Measurements from ENCODE around the gene MRPL23. TPM values are rescaled to one million over a fixed set of nuclear protein-coding genes. Genes with fewer than 3 reads are reported as not detected.
"Not testable (repeated sequence)": the region's sequence is repeated elsewhere in the genome, so short reads cannot be mapped to it uniquely, and the experiment has no call there.

Gene MRPL23
- total RNA-seq, 2 experiments from 2014 or later: 115 to 119 TPM

DNA sequence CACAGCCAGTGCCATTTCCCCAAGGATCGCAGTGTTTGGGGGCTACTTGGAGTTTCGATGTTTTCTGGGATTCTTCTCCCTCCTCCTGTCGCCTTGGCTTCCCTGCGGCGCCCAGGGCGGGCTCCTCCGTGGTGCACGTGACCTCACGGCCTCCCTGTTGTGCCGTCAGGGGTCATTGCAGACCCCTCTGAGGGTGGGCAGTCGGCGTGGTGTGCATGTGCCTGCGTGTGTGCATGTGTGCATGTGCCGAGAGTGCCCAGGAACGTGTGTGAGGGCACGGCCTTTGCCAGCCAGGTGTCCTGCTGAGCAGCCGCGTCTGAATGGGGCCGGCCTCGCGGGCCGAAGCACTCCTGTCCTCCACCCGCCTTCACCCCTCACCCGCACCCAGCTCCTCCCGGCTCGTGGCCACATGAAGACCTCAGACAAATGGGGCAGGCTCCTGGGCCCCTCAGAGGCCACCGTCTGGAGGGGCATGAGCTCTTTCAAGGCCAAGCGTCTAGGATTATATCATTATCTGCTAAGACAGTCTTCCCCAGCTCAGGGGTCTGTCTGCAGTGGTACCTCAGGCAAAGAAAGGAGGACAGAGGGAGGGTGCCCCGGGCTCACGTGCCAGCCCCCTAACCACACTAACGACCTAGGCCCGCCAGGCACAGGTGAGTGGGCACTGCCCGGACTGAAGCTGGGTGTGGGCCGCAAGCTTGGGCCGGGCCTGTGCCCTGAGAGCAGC is 9.4 kb upstream of the MRPL23 start:
- DNase-seq: no peak
- no peak overlapping the region for H3K4me3 Mint-ChIP-seq
- H3K27ac Mint-ChIP-seq: no peak overlapping the region
- no peaks in the 10 kb centered on the region for H3K9me3 Mint-ChIP-seq
- intact Hi-C loops (cut with micrococcal nuclease): no loop called here
- H3K4me1 Mint-ChIP-seq (ENCODE audit: low read depth): peaks cover 4% of the 10 kb centered on the region
- CTCF ChIA-PET: no interaction called here
- no peaks in the 10 kb centered on the region for H3K36me3 Mint-ChIP-seq
- POLR2A ChIA-PET: no interaction called here
- no peaks in the 10 kb centered on the region for H3K27me3 Mint-ChIP-seq

- ChIA-PET CTCF (no interaction called here), POLR2A (no interaction called here)
- Mint-ChIP-seq H3K36me3 (no peaks in the 10 kb centered on the region), H3K27me3 (no peaks in the 10 kb centered on the region), H3K9me3 (no peaks in the 10 kb centered on the region), H3K4me3 (no peak overlapping the region), H3K4me1 (ENCODE audit: low read depth) (peaks cover 4% of the 10 kb centered on the region), H3K27ac (no peak overlapping the region)
- no peak for DNase-seq
- intact Hi-C loops (cut with micrococcal nuclease): loop anchor here (1.0 kb wide), 1 partner anchor 24 kb away; no protein-coding TSS in a partner anchor
Observed at GRCh38 chr11:1938343-1939005, 8.7 kb upstream of the MRPL23 start.

DNA sequence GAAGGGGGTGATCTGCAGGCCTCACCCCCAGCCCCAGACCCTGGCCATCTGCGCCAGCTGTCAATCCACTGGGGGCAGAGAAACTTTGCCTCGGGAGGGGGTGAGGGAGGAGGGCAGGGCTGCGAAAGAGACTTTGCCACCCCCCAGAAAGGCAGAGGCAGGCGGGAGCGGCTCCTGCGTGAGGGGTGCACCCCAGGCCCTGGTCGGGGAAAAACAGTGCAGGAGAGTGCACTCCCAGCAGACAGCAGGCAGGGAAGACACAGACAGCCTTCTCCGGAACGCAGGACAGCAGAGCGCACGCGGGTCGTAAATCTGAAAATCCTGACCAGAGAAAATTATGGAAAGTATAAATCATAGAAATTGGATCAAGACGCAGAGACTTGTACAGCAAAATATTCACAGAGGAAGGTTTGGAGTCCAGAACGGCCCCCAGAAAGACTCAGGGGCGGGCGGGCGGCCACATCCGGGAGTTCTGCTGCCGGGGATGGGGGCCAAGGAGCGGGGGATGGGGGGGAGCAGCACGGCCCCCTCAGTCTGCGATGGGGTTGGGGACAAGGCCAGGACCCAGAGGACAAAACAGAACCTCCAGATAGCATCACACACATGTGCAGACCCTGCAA is 8.0 kb upstream of the MRPL23 start:
- CTCF ChIA-PET: no interaction called here
- DNase-seq: no peak
- no peak overlapping the region for H3K4me3 Mint-ChIP-seq

GRCh38 chr11:1939788-1940187 is 7.3 kb upstream of the MRPL23 start:
- H3K36me3 Mint-ChIP-seq; H3K9me3 Mint-ChIP-seq; POLR2A ChIA-PET; DNase-seq; H3K27ac Mint-ChIP-seq; CTCF ChIA-PET; H3K4me3 Mint-ChIP-seq; H3K4me1 Mint-ChIP-seq (ENCODE audit: low read depth); H3K27me3 Mint-ChIP-seq: not testable (repeated sequence)
- intact Hi-C loops (cut with micrococcal nuclease): loop anchor here (1.0 to 10.0 kb wide), 2 partner anchors 25 to 45 kb away; partner anchors contain the start of gene PRR33

More for the DNA sequence above, 8.0 kb upstream of the MRPL23 start:
- no peaks in the 10 kb centered on the region for H3K36me3 Mint-ChIP-seq
- no peaks in the 10 kb centered on the region for H3K9me3 Mint-ChIP-seq
- intact Hi-C loops (cut with micrococcal nuclease): loop anchor here (1.0 kb wide), 1 partner anchor 25 kb away; no protein-coding TSS in a partner anchor
- POLR2A ChIA-PET: no interaction called here
- H3K27ac Mint-ChIP-seq: no peak overlapping the region
- peaks cover 4% of the 10 kb centered on the region for H3K4me1 Mint-ChIP-seq (ENCODE audit: low read depth)
- H3K27me3 Mint-ChIP-seq: no peaks in the 10 kb centered on the region

GRCh38 chr11:1942558-1943260 is 4.4 kb upstream of the MRPL23 start:
- CTCF ChIA-PET: no interaction called here
- no peak for DNase-seq
- no peaks in the 10 kb centered on the region for H3K27me3 Mint-ChIP-seq

GRCh38 chr11:1943576-1943975 is 3.6 kb upstream of the MRPL23 start:
- H3K9me3 Mint-ChIP-seq: no peaks in the 10 kb centered on the region
- H3K27ac Mint-ChIP-seq: no peak overlapping the region
- no peak overlapping the region for H3K4me3 Mint-ChIP-seq
- no peaks in the 10 kb centered on the region for H3K27me3 Mint-ChIP-seq
- no peak for DNase-seq
- ChIA-PET POLR2A (no interaction called here), CTCF (interaction anchor here (0.6 kb wide), 1 partner anchor 74 kb away, joined by 3 read pairs; no protein-coding TSS in a partner anchor)
- intact Hi-C loops (cut with micrococcal nuclease): loop anchor here (10.0 kb wide), 1 partner anchor 49 kb away; the partner anchor contains the start of gene PRR33
- H3K36me3 Mint-ChIP-seq: no peaks in the 10 kb centered on the region
- H3K4me1 Mint-ChIP-seq (ENCODE audit: low read depth): peaks cover 4% of the 10 kb centered on the region

More at GRCh38 chr11:1942558-1943260, 4.4 kb upstream of the MRPL23 start:
- POLR2A ChIA-PET: no interaction called here
- Mint-ChIP-seq H3K36me3 (no peaks in the 10 kb centered on the region), H3K4me3 (no peak overlapping the region), H3K9me3 (no peaks in the 10 kb centered on the region), H3K4me1 (ENCODE audit: low read depth) (peaks cover 4% of the 10 kb centered on the region), H3K27ac (peak overlapping the region; percentile 5)
- intact Hi-C loops (cut with micrococcal nuclease): loop anchor here (10.0 kb wide), 1 partner anchor 48 kb away; the partner anchor contains the start of gene PRR33

- no peak for DNase-seq
- Mint-ChIP-seq H3K9me3 (no peaks in the 10 kb centered on the region), H3K4me1 (ENCODE audit: low read depth) (peaks cover 3% of the 10 kb centered on the region), H3K4me3 (no peak overlapping the region), H3K27me3 (no peaks in the 10 kb centered on the region), H3K36me3 (no peaks in the 10 kb centered on the region), H3K27ac (no peak overlapping the region)
- POLR2A ChIA-PET: no interaction called here
- CTCF ChIA-PET: interaction anchor here (0.6 kb wide), 1 partner anchor 74 kb away, joined by 3 read pairs; no protein-coding TSS in a partner anchor
- intact Hi-C loops (cut with micrococcal nuclease): loop anchor here (10.0 kb wide), 1 partner anchor 49 kb away; the partner anchor contains the start of gene PRR33
Observed at GRCh38 chr11:1943977-1944376, 3.2 kb upstream of the MRPL23 start.

DNA sequence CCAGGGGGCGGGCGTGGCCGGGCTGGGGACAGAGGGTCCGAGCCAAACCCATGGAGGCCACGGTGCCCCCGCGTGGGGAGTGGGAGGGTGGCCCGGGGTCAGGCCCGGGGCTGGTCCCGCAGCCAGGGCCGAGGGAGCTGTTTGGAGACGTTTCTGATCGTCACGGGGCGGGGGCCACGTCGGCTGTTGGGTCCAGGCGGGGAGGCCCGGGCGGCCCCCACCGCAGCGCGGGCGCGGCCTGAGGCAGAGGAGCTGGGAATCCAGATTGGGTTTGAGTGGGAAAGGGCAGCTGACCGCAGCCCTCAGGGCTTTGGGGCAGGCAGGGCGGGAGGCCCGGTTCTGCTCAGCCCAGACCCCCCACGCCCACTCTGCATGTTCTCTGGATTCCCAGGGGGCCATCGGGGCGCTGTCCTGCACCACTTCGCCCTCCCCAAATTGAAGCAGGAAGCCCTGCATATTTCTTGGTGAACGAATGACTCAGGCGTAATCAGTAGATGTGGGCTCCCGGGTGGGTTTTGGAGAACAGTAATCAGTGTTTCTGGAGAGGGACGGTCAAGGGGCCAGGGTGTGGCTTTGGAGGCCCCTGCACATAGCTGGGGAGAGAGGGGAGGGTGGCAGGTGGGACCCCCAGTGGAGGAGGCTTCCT is 583 bp downstream of the MRPL23 start:
- Mint-ChIP-seq H3K4me3 (no peak overlapping the region), H3K27me3 (no peaks in the 10 kb centered on the region), H3K27ac (no peak overlapping the region), H3K4me1 (ENCODE audit: low read depth) (no peaks in the 10 kb centered on the region), H3K9me3 (no peaks in the 10 kb centered on the region), H3K36me3 (no peaks in the 10 kb centered on the region)
- ChIA-PET POLR2A (interaction anchor here (0.9 kb wide), 1 partner anchor 94 kb away, joined by 5 read pairs; no protein-coding TSS in a partner anchor), CTCF (interaction anchor here (0.9 to 4.2 kb wide), 10 partner anchors 54 to 254 kb away, joined by 3 to 41 read pairs (median 4); no protein-coding TSS in a partner anchor)
- intact Hi-C loops (cut with micrococcal nuclease): loop anchor here (10.0 kb wide), 1 partner anchor 53 kb away; the partner anchor contains the start of gene PRR33
- no peak for DNase-seq

- intact Hi-C loops (cut with micrococcal nuclease): loop anchor here (10.0 kb wide), 1 partner anchor 54 kb away; the partner anchor contains the start of gene PRR33
- no peak overlapping the region for H3K27ac Mint-ChIP-seq
- ChIA-PET CTCF (interaction anchor here (1.1 to 4.2 kb wide), 8 partner anchors 53 to 254 kb away, joined by 3 to 41 read pairs (median 4); no protein-coding TSS in a partner anchor), POLR2A (no interaction called here)
- no peaks in the 10 kb centered on the region for H3K27me3 Mint-ChIP-seq
- H3K36me3 Mint-ChIP-seq: no peaks in the 10 kb centered on the region
- H3K9me3 Mint-ChIP-seq: no peaks in the 10 kb centered on the region
- DNase-seq: no peak
- no peaks in the 10 kb centered on the region for H3K4me1 Mint-ChIP-seq (ENCODE audit: low read depth)
- no peak overlapping the region for H3K4me3 Mint-ChIP-seq
Observed at GRCh38 chr11:1948389-1948788, 1.3 kb downstream of the MRPL23 start.

- ChIA-PET POLR2A (no interaction called here), CTCF (interaction anchor here (1.1 to 4.2 kb wide), 4 partner anchors 10 to 202 kb away, joined by 3 to 41 read pairs (median 15); no protein-coding TSS in a partner anchor)
- no peak for DNase-seq
- Mint-ChIP-seq H3K4me3 (no peak overlapping the region), H3K4me1 (ENCODE audit: low read depth) (no peaks in the 10 kb centered on the region), H3K27ac (no peak overlapping the region), H3K9me3 (no peaks in the 10 kb centered on the region), H3K36me3 (no peaks in the 10 kb centered on the region), H3K27me3 (no peaks in the 10 kb centered on the region)
- intact Hi-C loops (cut with micrococcal nuclease): loop anchor here (10.0 kb wide), 1 partner anchor 55 kb away; the partner anchor contains the start of gene PRR33
Observed at GRCh38 chr11:1949302-1949701, 2.2 kb downstream of the MRPL23 start.

- Mint-ChIP-seq H3K36me3 (no peaks in the 10 kb centered on the region), H3K27me3 (no peaks in the 10 kb centered on the region), H3K4me1 (ENCODE audit: low read depth) (no peaks in the 10 kb centered on the region), H3K27ac (no peak overlapping the region), H3K4me3 (no peak overlapping the region), H3K9me3 (no peaks in the 10 kb centered on the region)
- CTCF ChIA-PET: interaction anchor here (1.2 to 4.2 kb wide), 4 partner anchors 9 to 201 kb away, joined by 3 to 41 read pairs (median 15); no protein-coding TSS in a partner anchor
- no peak for DNase-seq
- intact Hi-C loops (cut with micrococcal nuclease): loop anchor here (10.0 kb wide), 1 partner anchor 55 kb away; the partner anchor contains the start of gene PRR33
- POLR2A ChIA-PET: no interaction called here
Observed at GRCh38 chr11:1949922-1950321, 2.8 kb downstream of the MRPL23 start.
